Left ventricle myocardium inferior (tissue), 1 donor: ENCODE results near the gene TCF7L1. TPM values are rescaled to one million over a fixed set of nuclear protein-coding genes. Genes with fewer than 3 reads are reported as not detected.

Experiments used
- DNase-seq: peaks from one replicate; pipeline ENCODE4 v3.0.0-alpha.2; 2020
- H3K27ac ChIP-seq: fragments of 200-600 bp; replicated peaks from 2 replicates; pipeline ENCODE4 v1.8.0; 2021
- H3K27me3 ChIP-seq: fragments of 200-600 bp; 2 replicates; pipeline ENCODE4 v1.8.0; 2021; ENCODE audit warnings: low read depth
- H3K36me3 ChIP-seq: fragments of 200-600 bp; 2 replicates; pipeline ENCODE4 v1.8.0; 2021
- H3K4me1 ChIP-seq: fragments of 200-600 bp; 2 replicates; pipeline ENCODE4 v1.8.0; 2021
- H3K4me3 ChIP-seq: fragments of 200-600 bp; 2 replicates; pipeline ENCODE4 v1.8.0; 2021; ENCODE audit warnings: mild to moderate bottlenecking, moderate library complexity
- H3K9me3 ChIP-seq: fragments of 200-600 bp; replicated peaks from 2 replicates; pipeline ENCODE4 v1.8.0; 2021
- intact Hi-C: fragments of 100-400 bp; cut with micrococcal nuclease; formaldehyde crosslinking; loops from one replicate; pipeline ENCODE4 v1.11.0; 2022
- total RNA-seq: library from RNA; stranded (reverse); fragmentation: NEBNext Ultra II Directional; extraction: Animal tissue kit (Norgen Biotek cat#: 25700); gene quantifications from one replicate; pipeline ENCODE4 v1.2.1, GENCODE V29; 2021
- TF ChIP-seq, protein P1 (sequence below): fragments of 200-600 bp; IDR thresholded peaks from 2 replicates; pipeline ENCODE4 v1.8.0; 2021; ENCODE audit warnings: antibody characterized with exemption, mild to moderate bottlenecking, borderline replicate concordance
- donor health status: DM: no; HTN: yes; CAD: no; lungs with severe emphysema.

Gene TCF7L1
- total RNA-seq, 1 donor from 2014 or later = 7.0 TPM

DNA sequence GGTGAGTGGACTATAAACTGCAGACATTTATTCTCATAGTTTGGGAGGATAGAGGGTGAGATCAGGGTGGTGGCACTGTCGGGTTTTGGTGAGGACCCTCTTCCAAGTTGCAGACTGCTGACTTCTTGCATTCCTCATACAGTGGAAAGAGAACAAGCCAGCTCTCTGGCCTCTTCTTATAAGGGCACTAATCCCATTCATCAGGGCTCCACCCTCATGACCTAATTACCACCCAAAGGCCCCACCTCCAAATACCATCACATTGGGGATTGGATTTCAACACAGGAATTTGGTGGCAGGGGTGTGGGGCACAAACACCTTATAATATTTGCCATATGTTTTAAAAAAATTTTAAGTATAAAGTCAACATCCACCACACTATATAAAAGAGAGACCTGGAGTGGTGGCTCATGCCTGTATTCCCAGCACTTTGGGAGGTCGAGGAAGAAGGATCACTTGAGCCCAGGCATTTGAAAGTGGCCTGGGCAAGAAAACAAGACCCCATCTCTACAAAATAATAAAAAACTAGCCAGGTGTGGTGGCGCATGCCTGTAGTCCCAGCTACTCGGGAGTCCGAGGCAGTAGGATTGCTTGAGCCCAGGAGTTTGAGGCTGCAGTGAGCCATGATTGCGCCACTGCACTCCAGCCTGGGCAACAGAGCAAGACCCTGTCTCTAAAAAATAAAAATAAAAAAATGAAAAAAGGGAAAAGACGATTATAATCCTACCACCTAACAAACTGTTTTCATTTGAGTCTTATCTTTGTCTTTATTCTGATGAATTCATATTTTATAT, 44.0 kb downstream of the TCF7L1 start:
- no peak for DNase-seq
- Histone ChIP-seq H3K36me3 (no peaks in the 10 kb centered on the region), H3K27ac (peak overlapping the region; percentile 67), H3K4me1 (peaks cover 85% of the 10 kb centered on the region), H3K4me3 (no peak overlapping the region), H3K27me3 (no peaks in the 10 kb centered on the region), H3K9me3 (no peaks in the 10 kb centered on the region)
- TF ChIP-seq, protein P1, sequence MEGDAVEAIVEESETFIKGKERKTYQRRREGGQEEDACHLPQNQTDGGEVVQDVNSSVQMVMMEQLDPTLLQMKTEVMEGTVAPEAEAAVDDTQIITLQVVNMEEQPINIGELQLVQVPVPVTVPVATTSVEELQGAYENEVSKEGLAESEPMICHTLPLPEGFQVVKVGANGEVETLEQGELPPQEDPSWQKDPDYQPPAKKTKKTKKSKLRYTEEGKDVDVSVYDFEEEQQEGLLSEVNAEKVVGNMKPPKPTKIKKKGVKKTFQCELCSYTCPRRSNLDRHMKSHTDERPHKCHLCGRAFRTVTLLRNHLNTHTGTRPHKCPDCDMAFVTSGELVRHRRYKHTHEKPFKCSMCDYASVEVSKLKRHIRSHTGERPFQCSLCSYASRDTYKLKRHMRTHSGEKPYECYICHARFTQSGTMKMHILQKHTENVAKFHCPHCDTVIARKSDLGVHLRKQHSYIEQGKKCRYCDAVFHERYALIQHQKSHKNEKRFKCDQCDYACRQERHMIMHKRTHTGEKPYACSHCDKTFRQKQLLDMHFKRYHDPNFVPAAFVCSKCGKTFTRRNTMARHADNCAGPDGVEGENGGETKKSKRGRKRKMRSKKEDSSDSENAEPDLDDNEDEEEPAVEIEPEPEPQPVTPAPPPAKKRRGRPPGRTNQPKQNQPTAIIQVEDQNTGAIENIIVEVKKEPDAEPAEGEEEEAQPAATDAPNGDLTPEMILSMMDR = no peak
- intact Hi-C loops = no loop called here

DNA sequence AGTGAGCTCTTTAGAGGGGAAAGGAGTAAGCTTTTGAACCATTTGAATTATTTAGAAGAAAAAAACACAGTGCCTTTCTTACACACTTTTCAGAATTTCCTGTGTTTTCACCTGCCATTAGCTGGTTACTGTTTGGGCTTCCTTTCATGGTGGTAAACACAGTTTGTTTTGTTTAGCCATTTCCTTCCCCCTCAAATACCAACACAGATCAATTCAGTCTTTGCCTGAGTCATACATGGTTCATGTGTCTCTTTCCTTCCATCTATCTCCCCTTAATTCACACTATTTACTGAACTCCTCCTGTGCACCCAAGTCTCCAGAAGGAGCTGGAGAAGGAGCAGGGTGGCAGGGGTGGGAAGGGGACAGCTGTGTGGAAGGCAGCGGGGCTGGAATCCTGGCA, 45.0 kb downstream of the TCF7L1 start:
- Histone ChIP-seq H3K4me1 (peaks cover 94% of the 10 kb centered on the region), H3K36me3 (no peaks in the 10 kb centered on the region), H3K9me3 (no peaks in the 10 kb centered on the region), H3K27ac (no peak overlapping the region), H3K4me3 (no peak overlapping the region), H3K27me3 (no peaks in the 10 kb centered on the region)
- intact Hi-C loops = no loop called here
- no peak for DNase-seq
- TF ChIP-seq, protein P1 = no peak

DNA sequence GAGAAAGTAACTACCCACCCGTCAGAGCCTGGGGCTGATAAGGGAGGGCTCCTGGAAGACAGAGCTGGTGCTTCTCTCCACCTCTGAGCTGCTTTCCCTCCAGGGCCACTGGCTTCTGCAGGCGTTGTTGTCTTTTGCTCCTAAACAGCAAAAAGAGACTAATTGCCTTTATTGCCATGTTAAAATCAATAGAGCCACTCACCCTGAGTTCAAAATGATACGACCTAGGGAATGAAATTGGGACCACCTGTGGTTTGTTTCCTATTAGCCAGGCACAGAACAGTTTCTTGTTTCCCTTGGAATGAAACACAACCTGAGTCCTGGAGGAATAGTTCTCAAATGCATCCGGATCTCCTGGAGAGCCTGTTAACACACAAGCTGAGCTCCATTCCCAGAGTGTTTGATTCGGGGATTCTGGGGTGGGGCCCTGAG, 45.8 kb downstream of the TCF7L1 start:
- no peaks in the 10 kb centered on the region for H3K27me3 ChIP-seq
- H3K27ac ChIP-seq = no peak overlapping the region
- H3K9me3 ChIP-seq = no peaks in the 10 kb centered on the region
- H3K4me1 ChIP-seq = peaks cover 88% of the 10 kb centered on the region
- no peaks in the 10 kb centered on the region for H3K36me3 ChIP-seq
- H3K4me3 ChIP-seq = no peak overlapping the region
- intact Hi-C loops = no loop called here
- no peak for DNase-seq
- TF ChIP-seq, protein P1 = no peak

DNA sequence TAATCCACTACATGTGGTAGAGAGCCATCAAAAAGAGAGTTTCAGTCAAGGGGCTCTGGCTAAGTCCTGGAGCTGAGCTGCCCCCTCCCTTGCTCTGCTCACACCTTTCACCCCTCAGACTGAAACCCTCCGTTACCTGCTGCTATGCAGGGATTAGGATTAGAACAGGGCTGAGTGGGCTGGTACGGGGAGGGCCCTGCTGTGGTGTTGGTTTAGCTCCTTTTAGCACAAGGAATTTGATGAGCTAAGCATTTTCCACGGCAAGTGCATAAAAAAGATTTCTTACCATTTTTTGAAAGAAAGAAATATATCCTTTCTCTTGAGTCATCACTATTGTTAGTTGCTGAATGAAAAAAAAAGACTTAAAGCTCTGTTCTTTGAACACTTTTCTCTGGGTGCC, 46.3 kb downstream of the TCF7L1 start:
- H3K27me3 ChIP-seq = no peaks in the 10 kb centered on the region

DNA sequence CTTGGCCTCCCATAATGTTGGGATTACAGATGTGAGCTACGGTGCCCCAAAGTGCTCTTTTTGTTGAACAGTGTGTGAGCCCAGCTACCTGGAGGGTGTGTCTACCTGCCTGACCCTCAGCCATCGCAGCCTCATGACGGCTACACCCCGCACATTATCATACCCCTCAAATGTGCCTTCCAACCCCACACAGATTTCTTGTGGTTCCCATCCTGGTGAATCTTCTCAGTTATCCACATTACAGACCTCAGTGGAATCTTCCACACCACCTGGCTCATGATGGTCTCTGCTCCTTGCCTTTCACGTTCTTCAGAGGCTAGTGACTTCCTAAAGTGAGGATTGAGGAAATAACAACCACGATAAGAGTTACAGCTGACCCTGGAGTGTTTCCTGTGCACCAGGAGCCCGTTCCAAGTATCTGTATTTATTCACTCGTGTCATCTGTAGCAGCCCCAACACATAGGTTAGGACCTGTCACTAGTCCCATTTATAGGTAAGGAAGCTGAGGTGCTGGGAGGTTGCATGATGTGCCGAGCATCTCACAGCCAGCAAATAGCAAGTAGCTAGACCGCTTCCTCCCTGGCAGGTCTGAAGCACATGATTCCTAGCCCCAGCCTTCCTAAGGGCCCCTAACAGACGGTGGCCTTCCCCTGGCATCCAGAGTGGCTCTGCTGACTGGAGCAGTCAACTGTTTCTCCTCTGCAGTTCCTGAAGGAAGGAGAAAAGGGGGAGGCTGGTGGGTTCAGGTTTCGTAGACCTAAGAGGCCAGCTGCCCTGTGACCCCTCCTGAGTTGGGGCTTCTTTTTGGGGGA, 47.3 kb downstream of the TCF7L1 start:
- no peaks in the 10 kb centered on the region for H3K36me3 ChIP-seq
- intact Hi-C loops = no loop called here
- no peak overlapping the region for H3K4me3 ChIP-seq
- no peak overlapping the region for H3K27ac ChIP-seq
- TF ChIP-seq, protein P1 = no peak
- no peaks in the 10 kb centered on the region for H3K9me3 ChIP-seq
- no peak for DNase-seq
- H3K27me3 ChIP-seq = no peaks in the 10 kb centered on the region
- H3K4me1 ChIP-seq = peaks cover 72% of the 10 kb centered on the region

More for the DNA sequence above, 46.3 kb downstream of the TCF7L1 start:
- Histone ChIP-seq H3K27ac (no peak overlapping the region), H3K4me1 (peaks cover 82% of the 10 kb centered on the region), H3K9me3 (no peaks in the 10 kb centered on the region), H3K4me3 (no peak overlapping the region), H3K36me3 (no peaks in the 10 kb centered on the region)
- no peak for DNase-seq
- intact Hi-C loops = no loop called here
- TF ChIP-seq, protein P1 = no peak
